C4-2B (cell line): ENCODE results near the gene MMP17.

Experiments
- ZFX ChIP-seq: fragments of 450-650 bp; IDR thresholded peaks from 2 replicates; pipeline ENCODE4 v1.6.1; 2017
- TF ChIP-seq, protein P1 (sequence below): fragments of 450-650 bp; conservative IDR thresholded peaks from 2 replicates; pipeline ENCODE4 v1.5.1; 2017; ENCODE audit warnings: mild to moderate bottlenecking

DNA sequence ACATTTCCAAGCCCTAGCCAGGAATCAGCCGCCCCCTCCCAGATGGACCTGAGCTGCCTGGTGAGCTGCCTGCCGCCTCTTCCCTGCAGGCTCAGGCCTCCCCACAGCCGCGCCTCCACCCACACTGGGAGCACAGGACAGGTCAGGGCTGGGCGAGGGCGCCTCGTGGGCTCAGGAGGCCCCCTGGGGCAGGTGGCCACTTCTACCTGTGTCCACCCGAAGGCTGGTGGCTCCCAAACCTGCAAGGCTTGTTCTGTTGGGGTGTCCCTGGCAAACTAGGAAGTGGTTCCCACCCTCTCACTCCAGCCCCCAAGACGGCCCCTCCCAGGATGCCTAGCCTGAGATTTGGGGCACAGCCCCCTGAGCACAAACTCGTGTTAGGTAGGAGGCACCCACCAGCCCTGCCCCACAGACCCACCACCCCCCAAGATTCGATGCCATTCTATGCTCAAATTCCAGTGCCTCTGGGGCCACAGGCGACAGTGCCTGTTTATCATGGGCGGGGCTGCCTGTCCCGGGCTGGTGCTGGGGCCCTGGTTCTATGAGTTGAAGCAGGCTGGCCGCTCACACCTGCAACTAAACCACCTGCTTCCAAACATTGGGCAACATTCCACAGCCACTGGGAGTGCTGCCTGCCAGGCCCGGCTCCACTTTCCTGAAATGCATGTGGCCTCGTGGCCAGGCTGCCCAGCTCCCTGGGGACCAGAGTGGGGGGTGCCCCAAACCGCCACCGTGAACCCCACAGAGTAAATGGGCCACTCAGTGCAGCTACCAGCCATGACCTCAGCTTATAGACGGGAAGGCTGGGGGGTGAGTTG lies 6.8 kb downstream of the MMP17 start:
- TF ChIP-seq ZFX, result no peak
- TF ChIP-seq, protein P1, sequence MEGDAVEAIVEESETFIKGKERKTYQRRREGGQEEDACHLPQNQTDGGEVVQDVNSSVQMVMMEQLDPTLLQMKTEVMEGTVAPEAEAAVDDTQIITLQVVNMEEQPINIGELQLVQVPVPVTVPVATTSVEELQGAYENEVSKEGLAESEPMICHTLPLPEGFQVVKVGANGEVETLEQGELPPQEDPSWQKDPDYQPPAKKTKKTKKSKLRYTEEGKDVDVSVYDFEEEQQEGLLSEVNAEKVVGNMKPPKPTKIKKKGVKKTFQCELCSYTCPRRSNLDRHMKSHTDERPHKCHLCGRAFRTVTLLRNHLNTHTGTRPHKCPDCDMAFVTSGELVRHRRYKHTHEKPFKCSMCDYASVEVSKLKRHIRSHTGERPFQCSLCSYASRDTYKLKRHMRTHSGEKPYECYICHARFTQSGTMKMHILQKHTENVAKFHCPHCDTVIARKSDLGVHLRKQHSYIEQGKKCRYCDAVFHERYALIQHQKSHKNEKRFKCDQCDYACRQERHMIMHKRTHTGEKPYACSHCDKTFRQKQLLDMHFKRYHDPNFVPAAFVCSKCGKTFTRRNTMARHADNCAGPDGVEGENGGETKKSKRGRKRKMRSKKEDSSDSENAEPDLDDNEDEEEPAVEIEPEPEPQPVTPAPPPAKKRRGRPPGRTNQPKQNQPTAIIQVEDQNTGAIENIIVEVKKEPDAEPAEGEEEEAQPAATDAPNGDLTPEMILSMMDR, result no peak
